HG03135 (cell line): ENCODE measurements around the gene HPGD.

Source experiments
- ATAC-seq: cut with Tn5 transposase; IDR thresholded peaks from one replicate; pipeline ENCODE4 v1.9.1; 2021; ENCODE audit warnings: mild to moderate bottlenecking, moderate library complexity; ENCODE audit not compliant: unreplicated experiment

The HPGD gene

DNA sequence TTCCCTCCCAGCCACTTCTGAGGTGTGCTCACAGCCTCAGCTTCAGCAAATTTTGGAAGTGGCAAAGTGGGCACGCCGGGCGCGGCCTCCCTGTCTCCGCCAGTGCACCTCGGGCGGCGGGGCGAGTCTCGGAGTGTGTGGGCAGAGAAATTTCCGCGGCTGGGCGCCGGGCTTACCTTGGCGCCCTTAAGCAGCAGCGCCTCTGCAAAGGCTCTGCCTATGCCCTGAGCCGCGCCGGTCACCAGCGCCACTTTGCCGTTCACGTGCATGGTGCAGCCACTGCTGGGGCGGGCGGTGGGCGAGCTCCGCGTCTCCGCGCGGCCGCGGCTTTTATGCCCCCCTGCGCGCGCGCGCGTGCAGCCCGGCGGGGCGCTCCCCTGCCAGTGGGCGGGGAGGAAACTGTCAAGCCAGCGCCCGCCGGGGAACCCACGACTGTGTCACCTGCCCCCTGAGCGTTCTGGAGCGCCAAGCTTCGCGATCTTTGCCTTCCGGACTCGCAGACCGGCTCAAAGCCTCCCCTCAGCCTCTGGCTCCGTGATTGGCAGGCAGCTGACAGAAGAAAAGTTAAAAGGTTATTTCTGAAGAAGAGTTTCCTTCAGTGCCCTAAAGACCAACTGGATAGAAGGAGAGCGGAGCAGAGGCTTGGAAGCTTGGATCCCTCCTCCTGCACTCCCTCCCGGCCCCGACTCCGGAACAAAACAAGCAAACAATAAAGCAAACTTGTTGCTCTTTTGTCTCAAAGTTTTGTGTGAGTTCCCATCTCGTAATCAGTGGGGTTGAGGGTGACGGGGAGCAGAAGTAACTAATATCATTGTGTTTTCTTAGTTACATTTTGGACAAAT lies at the start of gene HPGD:
Gene HPGD (minus strand): TSS at position 306 of the 842 bp plus-strand sequence. CDS start 37 bp downstream, at position 269.
- ATAC-seq, result peak; percentile 68

DNA sequence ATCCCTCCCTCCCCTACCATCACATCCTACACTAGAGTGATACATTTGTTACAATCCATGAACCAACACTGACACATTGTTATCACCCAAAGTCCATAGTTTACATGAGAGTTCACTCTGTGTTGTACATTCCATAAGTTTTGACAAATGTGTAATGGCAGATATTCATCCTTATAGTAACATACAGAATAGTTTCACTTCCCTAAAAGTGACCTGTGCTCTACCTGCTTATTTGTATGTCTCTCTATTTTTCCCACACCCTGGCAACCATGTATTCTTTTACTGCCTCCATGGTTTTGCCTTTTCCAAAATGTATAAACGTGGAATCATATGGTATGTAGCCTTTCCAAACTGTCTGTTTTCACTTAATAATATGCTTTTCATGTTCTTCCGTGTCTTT lies 42.2 kb upstream of the HPGD start:
- ATAC-seq, result no peak

DNA sequence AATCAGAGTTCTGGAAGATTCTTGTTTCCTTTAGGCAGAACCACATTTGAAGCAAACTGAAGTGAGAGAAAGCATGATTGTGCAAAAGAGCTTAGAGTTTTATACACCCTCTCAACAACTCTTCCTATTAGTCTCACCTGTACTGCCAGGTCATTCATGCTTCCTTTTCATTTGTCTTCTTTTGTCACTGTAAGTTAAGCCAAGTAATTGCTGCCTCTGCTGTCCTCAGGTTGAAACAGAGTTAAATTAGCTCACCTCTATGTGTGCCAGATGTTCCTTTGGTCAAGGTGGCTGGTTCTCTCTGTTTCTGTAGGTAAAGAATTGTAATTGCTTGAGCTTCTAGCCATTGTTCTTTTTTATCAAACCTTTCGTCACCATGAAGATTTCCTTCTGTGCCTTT lies 41.1 kb upstream of the HPGD start:
- no peak for ATAC-seq

DNA sequence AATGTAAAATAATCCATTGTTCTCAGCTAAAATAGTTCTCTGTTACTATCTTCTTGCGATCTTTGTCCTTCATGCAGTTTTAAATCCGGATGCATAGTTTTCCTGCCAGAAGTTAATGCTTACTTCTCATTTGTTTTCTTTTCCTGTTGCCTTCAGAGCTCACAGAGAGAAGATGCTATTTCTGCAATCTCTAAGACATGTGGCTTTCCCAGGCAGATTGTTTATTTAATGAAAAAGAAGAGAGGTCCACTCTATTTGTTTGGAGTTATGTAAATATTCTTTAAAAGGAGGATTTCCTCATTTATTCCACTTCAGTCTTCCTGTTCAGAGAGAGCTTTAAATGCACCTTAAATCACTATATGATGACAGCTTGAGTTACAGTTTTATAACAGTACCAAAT lies 39.3 kb upstream of the HPGD start:
- ATAC-seq, result no peak

DNA sequence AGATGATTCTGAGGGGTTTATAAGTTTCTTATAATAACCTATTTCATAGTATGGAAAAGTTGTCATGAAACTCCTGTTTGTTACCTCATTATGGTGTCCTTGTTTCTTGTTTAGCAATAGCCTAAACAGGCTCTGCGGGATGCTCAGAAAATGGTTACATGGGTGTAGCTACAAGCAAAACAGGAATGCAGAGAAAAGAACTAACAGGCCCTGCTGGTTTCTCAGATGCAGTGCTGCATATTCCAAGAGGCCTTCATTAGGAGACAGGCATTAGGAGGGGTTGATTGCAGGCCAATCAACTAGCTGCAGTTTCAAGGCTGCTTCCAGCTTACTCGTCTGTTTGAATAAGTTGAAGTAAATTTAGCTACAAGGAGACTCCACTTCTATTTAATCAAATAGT lies 37.6 kb upstream of the HPGD start:
- ATAC-seq, result no peak

DNA sequence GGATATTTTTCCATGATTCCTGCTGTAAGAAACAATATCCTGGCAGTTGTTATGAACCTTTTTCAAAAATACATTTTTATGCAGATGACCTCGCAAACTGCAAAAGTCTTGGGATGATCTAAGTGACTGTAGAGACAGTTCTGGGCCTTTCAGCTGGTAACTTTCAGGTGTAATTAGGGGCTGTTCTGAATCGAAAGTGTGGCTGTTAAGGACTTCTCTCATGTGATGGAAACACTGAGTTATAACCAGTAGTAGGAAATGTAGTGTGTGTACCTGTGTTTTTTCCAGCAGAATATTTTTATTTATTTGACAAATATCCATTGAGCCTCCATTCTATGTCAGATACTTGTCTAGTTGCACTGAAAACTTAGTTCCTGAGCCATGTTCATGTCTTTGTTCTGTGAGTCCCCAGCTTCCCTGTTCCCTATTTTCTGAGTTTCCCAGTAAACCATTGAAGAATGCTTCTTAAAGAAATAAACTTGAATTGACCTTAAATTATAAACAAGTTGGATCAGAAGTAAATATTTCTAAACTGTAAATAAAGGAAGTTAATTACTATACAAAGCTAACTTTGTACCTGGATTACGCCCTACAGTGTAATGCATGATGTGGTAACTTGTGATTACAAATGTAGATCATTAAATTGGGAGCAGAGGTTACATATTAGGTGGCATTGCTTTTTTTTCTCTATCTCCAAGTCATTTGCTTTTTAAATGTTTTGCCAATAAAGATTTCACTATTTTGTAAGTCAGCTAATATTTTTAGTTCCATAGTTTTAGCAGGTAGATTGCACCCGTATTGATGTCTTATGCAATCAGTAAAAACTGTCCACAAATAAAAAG lies 33.7 kb upstream of the HPGD start:
- ATAC-seq, result no peak

DNA sequence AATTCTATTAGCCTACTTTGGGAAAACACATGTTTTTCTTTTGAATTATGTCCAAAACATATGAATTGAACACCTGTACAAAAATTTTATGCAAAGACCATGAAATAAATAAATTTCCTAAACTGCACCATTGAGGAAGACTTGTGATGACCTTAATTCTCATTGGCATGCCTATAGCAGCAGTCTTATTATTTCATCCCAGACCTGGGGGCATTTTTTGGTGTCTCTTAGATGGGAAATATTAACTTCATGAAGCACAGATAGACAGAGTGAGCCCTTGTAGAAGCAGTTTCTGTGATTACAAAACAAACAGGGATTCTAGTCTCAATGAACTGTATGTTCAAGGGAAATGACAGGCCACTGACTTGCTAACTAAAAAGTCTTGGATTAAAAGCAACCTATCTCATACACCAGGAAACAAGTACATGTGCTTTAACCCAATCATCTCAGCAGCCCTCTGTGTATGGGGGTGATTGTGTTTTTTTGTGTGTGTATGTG lies 32.0 kb upstream of the HPGD start:
- ATAC-seq, result no peak

DNA sequence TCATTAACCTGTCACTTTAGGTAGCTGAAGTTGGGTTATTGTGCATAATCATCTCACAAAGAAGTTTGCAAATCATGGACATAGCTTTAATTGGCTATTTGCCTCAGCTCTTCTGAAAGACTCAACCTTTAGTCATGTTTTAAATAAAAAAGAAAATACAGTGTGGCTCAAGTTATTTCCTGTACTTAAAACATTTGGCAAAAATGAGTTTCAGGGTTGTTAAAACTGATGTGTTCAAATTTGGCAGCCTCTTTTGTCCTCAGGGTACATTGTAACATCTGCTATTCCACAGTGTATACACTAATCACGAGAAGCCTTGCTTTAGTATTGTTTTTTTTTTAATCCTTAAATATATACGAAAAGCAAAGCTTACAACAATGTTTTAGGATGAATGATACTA lies 31.5 kb upstream of the HPGD start:
- no peak for ATAC-seq

DNA sequence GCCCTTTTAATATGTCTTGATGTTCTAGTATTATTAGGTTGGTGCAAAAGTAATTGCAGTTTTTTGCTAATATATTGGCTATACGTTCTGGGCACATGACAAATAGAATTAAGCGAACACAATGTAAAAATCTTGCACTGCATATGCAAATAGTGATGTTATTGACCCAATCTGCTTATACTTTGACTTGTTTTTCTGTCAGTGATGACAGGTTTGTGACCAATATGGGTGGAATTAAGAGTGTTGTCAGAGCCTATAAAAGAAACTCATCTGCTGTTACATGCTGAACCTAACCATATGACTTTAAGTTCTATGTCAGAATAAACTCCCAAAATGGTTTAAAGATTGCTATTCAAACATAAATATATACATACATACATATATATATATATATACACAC lies 30.7 kb upstream of the HPGD start:
- no peak for ATAC-seq

DNA sequence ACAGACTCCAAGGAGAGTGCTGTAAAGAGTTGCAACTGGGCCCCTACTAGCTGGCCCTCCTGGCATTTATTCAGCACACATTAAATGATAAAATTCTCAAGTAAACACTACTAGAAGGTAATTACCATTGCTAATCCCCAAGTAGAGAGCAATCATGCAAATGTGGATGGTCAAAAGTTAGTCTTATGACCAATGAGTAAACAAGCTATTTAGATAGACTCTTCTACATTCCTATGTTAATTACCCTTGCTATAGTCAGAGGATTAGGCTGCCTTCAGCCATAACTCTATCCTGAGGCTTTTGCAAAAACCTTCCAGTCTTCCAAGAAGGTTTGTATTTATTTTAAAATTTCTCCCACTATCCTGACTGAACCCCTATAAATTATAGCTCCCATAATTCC lies 28.3 kb upstream of the HPGD start:
- no peak for ATAC-seq

DNA sequence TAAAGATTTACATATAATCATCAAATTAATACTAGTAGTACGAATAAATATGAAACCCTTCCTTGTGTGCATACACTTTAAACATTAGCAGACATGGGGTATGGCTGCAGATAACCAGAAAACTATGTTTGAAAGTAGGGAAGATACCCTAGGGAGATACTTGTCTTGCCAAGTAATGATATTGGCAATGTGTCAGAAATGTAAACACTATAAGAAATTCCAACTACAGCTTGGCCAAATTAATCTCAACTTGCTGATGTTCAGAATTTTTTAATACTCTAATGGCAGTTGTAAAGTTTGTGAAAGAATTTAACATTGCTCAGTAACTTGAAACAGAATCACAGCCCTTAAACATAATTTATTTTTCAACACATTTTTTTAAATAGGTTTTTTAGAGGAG lies 27.4 kb upstream of the HPGD start:
- no peak for ATAC-seq

DNA sequence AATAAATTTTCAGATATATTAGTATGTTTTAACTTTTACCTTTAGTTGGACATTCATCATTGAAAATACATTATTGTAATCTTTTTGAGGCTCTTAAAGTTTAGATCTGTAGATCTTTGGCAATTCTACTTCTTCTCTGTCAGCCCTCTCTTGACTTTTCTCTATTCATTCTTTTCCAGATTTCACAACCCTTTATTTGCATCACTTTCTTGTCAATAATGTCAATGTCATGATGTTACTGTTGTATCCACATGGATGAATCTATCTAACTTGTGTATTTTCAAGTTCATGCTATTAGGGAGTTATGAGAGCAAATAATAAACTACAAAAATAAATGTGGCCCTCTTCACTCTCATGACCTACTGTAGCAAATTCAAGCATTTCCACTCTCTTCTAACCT lies 23.0 kb upstream of the HPGD start:
- no peak for ATAC-seq

DNA sequence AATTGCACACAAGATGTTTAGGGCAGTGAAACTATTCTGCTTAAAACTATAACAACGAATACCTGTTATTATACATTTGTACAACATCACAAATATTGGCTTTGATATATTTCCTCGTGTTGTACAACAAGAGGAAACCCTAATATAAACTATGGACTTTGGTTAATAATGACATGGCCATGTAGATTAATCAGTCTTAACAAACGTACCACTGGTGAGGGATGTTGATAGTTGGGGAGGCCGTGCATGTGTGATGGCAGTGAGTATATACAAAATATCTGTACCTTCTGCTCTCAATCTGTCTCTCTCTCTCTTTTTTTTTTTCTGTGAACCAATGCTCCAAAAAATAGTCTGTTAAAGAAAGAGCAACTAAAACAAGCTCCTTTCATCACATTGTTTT lies 22.2 kb upstream of the HPGD start:
- ATAC-seq, result no peak

DNA sequence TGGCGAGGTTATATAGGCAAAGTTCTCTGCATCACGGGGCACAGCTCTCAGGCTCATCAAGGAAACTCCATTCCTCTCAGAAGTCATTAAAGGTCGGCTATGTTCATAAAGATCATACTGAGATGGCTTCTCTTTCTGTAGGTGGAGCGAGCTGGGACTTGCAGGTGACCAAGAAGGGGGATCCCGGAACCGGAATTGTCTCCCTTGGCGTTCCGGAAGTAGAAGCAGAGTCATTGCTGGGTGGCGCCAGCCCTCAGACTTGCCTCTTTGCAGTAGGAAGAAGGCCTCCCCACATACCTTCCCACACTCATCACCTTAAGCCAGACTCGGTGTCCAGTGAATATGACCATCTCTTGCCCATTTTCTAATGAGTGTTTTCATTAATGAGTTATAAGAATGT lies 17.9 kb upstream of the HPGD start:
- no peak for ATAC-seq

DNA sequence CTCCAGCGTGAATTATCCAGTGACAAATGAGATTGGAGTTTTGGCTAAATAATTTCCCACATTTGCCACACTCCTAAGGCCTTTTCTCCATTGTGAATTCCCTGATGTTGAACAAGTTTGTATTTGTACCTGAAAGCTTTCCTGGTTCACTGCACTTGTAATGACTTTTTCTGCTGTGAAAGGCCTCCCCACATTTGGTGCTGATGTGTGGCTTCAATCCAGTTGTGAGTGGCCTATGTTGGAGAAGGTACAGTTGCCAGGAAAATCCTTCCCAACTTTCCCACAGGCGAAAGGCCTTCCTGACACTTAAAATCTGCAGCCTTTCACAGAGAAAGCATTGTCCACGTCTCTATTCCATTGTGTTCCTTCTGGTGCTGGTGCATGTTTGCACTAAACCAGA lies 17.3 kb upstream of the HPGD start:
- no peak for ATAC-seq

DNA sequence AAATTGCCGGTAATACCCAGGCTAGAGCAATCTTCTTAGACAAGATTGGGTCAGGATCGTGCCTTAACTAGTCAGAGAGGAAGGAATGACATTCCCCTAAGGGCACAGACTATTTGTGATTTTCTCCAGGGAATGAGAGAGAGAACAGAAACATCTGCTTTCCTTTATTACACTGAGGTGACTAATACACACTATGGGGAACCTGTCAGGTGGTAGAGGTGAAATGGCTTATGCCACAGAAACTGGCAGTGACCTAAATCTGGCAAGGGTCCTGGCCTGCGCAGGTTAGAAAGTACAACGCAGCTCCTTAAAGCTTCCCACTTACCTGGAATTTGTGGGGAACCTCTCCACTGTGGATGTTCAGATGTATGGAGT lies 16.6 kb upstream of the HPGD start:
- no peak for ATAC-seq

DNA sequence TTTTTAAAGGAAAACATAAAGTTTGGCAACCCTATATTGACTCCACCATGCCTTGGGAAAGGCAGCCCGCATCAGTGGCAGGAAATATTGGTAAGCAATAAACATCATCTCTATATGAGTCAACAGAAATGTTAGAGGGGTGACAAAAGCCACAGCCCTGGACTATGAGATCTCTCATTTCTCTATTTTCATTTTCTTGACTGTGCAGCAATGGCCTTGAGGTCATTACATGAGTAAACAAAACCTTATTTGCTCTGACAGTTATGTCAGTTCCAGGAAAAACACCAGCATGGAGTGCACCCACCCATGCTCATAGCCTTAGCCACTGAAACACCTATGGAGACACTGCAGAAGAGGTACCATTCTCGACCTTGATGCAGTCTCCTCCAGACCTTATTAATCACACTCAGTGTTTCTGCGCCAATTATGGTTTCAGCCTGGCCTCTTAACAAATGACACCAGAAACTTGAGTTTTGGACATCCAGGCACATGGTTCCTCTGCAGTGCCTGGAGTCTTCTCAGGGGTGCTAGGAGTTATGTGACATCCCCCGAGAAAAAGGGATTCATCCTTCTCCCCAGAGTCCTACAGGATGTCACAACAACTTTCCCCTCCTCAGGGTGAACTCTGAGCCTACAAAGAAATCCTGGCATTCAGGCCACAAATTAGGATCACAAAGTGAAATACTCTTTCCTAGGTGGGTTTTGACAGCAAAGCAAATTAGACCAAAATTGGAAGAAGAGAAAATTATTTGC lies 16.0 kb upstream of the HPGD start:
- ATAC-seq, result peak; percentile 96

DNA sequence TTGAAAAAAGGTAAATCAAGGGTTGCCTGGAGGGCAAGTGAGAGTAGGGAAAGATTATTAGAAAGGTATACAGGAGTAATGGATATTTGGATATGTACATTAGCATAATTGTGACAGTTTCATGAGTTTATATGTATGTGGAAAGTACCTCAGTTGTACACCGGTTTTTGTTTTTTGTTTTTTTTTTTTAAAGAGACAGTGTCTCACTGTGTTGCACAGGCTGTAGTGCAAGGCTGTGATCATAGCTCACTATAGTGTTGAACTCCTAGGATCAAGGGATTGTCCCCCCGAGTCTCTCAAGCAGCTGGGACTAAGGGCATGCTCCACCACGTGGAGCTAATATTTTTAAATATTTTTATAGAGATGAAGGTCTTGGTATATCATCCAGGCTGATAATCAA lies 15.3 kb upstream of the HPGD start:
- ATAC-seq, result peak; percentile 26

DNA sequence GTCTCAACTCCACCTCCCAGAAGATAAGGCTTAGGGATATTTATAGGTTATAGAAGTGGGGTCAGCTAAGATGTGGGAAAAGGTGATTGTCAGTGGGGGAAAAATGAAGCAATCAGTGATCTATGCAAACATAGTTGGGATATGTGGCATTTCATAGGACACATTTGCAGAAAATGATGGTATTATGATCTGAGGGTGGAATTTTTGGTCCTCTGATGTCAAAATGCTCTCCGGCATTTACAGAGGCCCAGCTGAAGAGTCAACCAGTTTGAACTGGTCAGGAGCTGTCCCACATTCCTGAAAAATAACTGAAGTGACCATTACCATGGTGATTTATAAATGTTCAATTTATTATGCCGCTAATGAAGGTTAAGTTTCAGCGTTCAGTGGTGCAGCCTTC lies 12.2 kb upstream of the HPGD start:
- ATAC-seq, result no peak

DNA sequence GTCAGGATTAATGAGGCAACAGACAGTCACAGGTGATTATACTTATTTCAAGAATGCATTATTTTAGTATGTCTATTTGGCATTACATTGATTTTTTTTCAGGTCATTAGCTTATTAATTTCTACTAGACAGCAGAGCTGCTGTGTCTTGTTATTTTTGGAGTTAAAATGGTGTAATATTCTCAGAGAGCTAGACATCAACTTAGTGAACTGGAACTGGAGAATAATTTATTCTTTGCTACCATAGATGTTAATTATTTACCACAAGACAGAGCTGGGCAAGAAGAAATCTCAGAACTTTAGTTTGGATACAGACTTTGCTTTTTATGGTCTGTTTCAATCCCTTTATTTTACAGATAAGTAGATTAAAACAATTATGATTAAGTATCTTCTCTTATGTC lies 10.2 kb upstream of the HPGD start:
- ATAC-seq, result no peak

DNA sequence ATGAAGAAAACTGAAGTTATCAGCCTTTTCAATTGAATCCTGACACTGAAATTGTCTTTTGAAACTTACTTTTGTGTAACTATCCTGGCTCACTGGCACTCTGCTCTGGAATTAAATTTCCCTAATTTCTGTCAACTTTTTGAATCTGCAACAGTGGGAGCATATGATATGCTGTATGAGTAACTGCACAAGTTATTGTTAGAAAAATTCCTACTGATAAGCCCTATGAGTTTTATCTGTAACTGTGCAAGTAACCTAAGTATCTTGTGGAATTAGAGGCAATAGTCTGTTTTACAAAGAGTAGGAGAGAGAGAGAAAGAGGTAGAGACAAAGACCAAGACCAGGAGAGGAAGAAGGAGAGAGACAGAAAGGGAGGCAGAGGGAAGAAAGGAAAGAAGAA lies 9.2 kb upstream of the HPGD start:
- ATAC-seq, result no peak
